OCI-LY7 (cell line): ENCODE data around the gene RFK. TPM values are rescaled to one million over a fixed set of nuclear protein-coding genes. Genes with fewer than 3 reads are reported as not detected.

Source experiments
- BruUV-seq: library from RNA; stranded (reverse); fragments of 400-500 nt; replicated peaks from 2 replicates; lab custom pipeline; 2021; lab: Mats Ljungman, UMichigan
- CTCF ChIA-PET: fragments of 300-600 bp; sonication (Branson Sonifier 250); formaldehyde crosslinking; loops from one replicate; lab custom pipeline; 2022; ENCODE audit warnings: antibody characterized with exemption; ENCODE audit not compliant: unreplicated experiment; lab: Charles Lee
- POLR2A ChIA-PET: fragments of 300-600 bp; sonication (Branson Sonifier 250); formaldehyde crosslinking; loops from one replicate; lab custom pipeline; 2022; ENCODE audit warnings: antibody characterized with exemption; lab: Charles Lee
- DNase-seq: peaks from one replicate; pipeline ENCODE4 v3.0.0-alpha.2; 2015; ENCODE audit warnings: low spot score
- H2AFZ ChIP-seq: fragments of 200-600 bp; sonication (generic), shearing (Covaris generic); 2 replicates; pipeline ENCODE4 v1.6.1; 2014; ENCODE audit warnings: mild to moderate bottlenecking, antibody characterized with exemption, low read length, moderate library complexity
- H3K27ac ChIP-seq: fragments of 200-600 bp; sonication (generic); 2 replicates; pipeline ENCODE4 v1.5.1; 2014; ENCODE audit warnings: mixed run types, low read depth, mild to moderate bottlenecking, moderate library complexity, low read length, inconsistent platforms; ENCODE audit not compliant: poor library complexity, severe bottlenecking
- H3K36me3 ChIP-seq: fragments of 200-600 bp; sonication (generic); 2 replicates; pipeline ENCODE4 v1.6.1; 2014; ENCODE audit warnings: mild to moderate bottlenecking, antibody characterized with exemption, low read length, moderate library complexity, mixed read lengths; ENCODE audit not compliant: insufficient read depth
- H3K4me1 ChIP-seq: fragments of 200-600 bp; sonication (generic); 2 replicates; pipeline ENCODE4 v1.5.1; 2014; ENCODE audit warnings: mild to moderate bottlenecking, low read length; ENCODE audit not compliant: insufficient read depth, poor library complexity, severe bottlenecking
- H3K4me2 ChIP-seq: fragments of 200-600 bp; sonication (generic); 2 replicates; pipeline ENCODE4 v1.6.1; 2014; ENCODE audit warnings: mild to moderate bottlenecking, low read length
- H3K4me3 ChIP-seq: fragments of 200-600 bp; sonication (generic); 2 replicates; pipeline ENCODE4 v1.5.1; 2014; ENCODE audit warnings: mild to moderate bottlenecking, low read depth, low read length; ENCODE audit not compliant: poor library complexity, severe bottlenecking
- H3K79me2 ChIP-seq: fragments of 200-600 bp; sonication (generic); 2 replicates; pipeline ENCODE4 v1.6.1; 2016; ENCODE audit warnings: low read depth, mild to moderate bottlenecking, low read length, moderate library complexity, mixed read lengths; ENCODE audit not compliant: insufficient read depth
- H3K9me2 ChIP-seq: fragments of 200-600 bp; sonication (generic); 2 replicates; pipeline ENCODE4 v1.6.1; 2016; ENCODE audit warnings: mild to moderate bottlenecking, low read length, mixed read lengths; ENCODE audit not compliant: insufficient read depth
- H3K9me3 ChIP-seq: fragments of 200-600 bp; sonication (generic); 2 replicates; pipeline ENCODE4 v1.6.1; 2014; ENCODE audit warnings: mild to moderate bottlenecking, mixed run types, low read length, mixed read lengths
- H4K20me1 ChIP-seq: fragments of 200-600 bp; sonication (generic); 2 replicates; pipeline ENCODE4 v1.6.1; 2014; ENCODE audit warnings: mild to moderate bottlenecking, antibody characterized with exemption, low read length, moderate library complexity, mixed read lengths; ENCODE audit not compliant: insufficient read depth
- EZH2phosphoT487 ChIP-seq: fragments of 200-600 bp; sonication (generic); IDR thresholded peaks from 2 replicates; pipeline ENCODE4 v1.6.1; 2018; ENCODE audit warnings: low read depth, borderline replicate concordance, mild to moderate bottlenecking, mixed run types, antibody characterized with exemption, low read length, moderate library complexity, mixed read lengths
- intact Hi-C: fragments of 100-400 bp; cut with micrococcal nuclease; formaldehyde crosslinking; loops from one replicate; pipeline ENCODE4 v1.10.0; 2022; ENCODE audit not compliant: unreplicated experiment
- total RNA-seq, 2 experiments: library from RNA; depleted of rRNA in 1 of 2; stranded (reverse); fragments of >200 nt in 1 of 2; shearing (Covaris generic) in 1 of 2; gene quantifications; 2 replicates each; pipeline ENCODE4 v1.2.3, GENCODE V29; 2014 to 2022
- TF ChIP-seq, protein P1 (sequence below): fragments of 200-600 bp; sonication (generic); conservative IDR thresholded peaks from 2 replicates; pipeline ENCODE4 v1.5.1; 2014; ENCODE audit warnings: mild to moderate bottlenecking, antibody characterized with exemption, low read length, moderate library complexity, mixed read lengths

RFK gene
- total RNA-seq, 2 experiments from 2014 or later, result 28.7 to 37.8 TPM

DNA sequence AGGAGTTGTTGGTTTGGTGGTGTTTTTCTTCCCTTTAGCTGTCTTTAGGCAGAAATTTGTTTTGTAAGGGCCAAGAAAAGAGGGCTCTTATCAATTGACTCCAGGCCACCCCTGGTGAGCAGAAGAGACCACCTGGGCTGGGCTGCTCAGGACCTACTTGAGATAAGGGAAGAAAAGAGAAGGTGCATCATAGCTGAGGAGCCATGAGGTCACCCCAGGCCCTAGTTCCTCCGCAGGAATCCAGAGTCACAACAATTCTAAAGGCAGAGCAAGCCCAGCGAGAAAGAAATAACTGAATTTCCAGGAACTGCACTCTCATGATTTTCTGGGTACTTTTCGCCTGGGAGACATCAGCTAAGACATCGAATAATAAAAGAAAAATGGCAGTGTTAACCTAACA lies 34.9 kb downstream of the RFK start:
- no peak overlapping the region for H3K27ac ChIP-seq
- no peaks in the 10 kb centered on the region for H4K20me1 ChIP-seq
- H3K9me3 ChIP-seq, result no peaks in the 10 kb centered on the region
- H3K79me2 ChIP-seq, result no peaks in the 10 kb centered on the region
- BruUV-seq, result no TSS peak
- TF ChIP-seq EZH2phosphoT487, result no peak
- TF ChIP-seq, protein P1, sequence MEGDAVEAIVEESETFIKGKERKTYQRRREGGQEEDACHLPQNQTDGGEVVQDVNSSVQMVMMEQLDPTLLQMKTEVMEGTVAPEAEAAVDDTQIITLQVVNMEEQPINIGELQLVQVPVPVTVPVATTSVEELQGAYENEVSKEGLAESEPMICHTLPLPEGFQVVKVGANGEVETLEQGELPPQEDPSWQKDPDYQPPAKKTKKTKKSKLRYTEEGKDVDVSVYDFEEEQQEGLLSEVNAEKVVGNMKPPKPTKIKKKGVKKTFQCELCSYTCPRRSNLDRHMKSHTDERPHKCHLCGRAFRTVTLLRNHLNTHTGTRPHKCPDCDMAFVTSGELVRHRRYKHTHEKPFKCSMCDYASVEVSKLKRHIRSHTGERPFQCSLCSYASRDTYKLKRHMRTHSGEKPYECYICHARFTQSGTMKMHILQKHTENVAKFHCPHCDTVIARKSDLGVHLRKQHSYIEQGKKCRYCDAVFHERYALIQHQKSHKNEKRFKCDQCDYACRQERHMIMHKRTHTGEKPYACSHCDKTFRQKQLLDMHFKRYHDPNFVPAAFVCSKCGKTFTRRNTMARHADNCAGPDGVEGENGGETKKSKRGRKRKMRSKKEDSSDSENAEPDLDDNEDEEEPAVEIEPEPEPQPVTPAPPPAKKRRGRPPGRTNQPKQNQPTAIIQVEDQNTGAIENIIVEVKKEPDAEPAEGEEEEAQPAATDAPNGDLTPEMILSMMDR, result no peak
- CTCF ChIA-PET, result no interaction called here
- no peaks in the 10 kb centered on the region for H3K4me1 ChIP-seq
- H2AFZ ChIP-seq, result no peak overlapping the region
- no peak overlapping the region for H3K4me2 ChIP-seq
- H3K36me3 ChIP-seq, result no peaks in the 10 kb centered on the region
- POLR2A ChIA-PET, result interaction anchor here (0.7 to 3.1 kb wide), 5 partner anchors 10 to 421 kb away, joined by 3 to 20 read pairs (median 3); no protein-coding TSS in a partner anchor
- intact Hi-C loops, result no loop called here
- no peaks in the 10 kb centered on the region for H3K9me2 ChIP-seq
- no peak for DNase-seq
- no peak overlapping the region for H3K4me3 ChIP-seq

DNA sequence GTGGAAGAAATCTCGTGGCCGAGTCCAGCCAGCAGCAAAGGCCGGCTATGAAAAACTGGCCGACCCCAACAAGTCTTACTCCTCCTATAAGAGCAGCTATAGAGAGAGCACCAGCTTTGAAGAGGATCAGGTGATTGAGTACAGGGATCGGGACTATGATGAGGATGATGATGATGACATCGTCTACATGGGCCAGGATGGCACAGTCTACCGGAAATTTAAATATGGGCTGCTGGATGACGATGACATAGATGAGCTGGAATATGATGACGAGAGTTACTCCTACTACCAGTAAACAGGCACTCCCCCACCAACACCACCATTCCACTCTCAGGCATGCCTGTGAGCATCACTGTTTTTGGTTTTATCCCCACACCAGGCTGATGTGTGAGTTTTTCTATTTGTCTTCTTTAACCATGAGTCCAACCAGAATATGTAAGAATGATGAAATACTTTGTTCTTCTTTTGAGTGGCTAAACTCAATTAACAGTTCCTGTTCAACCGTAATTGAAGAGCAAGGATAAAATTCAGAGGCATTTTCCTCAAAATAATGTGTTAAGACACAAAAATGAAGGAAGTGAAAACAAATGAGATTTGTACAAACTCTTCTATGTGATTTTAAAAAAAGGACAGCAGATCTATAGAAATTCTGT lies 35.5 kb downstream of the RFK start:
- DNase-seq, result no peak
- ChIA-PET CTCF (no interaction called here), POLR2A (interaction anchor here (1.1 to 3.1 kb wide), 3 partner anchors 12 to 23 kb away, joined by 3 to 20 read pairs (median 3); no protein-coding TSS in a partner anchor)
- no peaks in the 10 kb centered on the region for H3K9me2 ChIP-seq
- H4K20me1 ChIP-seq, result no peaks in the 10 kb centered on the region
- intact Hi-C loops, result no loop called here
- no peaks in the 10 kb centered on the region for H3K79me2 ChIP-seq
- no peak overlapping the region for H3K4me3 ChIP-seq
- no peaks in the 10 kb centered on the region for H3K9me3 ChIP-seq
- no TSS peak for BruUV-seq
- no peaks in the 10 kb centered on the region for H3K4me1 ChIP-seq
- no peak overlapping the region for H2AFZ ChIP-seq
- H3K4me2 ChIP-seq, result no peak overlapping the region
- TF ChIP-seq EZH2phosphoT487, result no peak
- TF ChIP-seq, protein P1, result no peak
- no peaks in the 10 kb centered on the region for H3K36me3 ChIP-seq
- H3K27ac ChIP-seq, result no peak overlapping the region

DNA sequence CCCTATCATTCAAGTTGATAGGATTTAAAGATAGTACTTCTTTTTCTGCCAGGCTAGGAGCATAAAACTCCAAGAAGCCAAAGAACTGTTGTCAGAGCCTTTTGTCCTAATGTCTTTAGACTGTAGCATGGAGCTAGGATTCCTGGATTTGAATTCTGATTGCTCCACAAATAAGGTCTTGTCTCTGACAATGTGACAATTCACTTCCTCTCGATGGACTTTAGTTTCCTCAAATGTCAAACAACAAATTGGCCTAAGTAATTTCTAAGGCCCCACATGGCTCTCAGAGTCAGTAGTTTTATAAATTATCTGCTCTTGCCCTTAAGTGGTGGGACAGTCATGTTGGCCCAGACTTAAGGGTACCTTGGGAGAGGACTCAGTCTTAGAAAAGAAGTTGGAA lies 36.7 kb downstream of the RFK start:
- Histone ChIP-seq H2AFZ (no peak overlapping the region), H3K9me3 (no peaks in the 10 kb centered on the region), H4K20me1 (no peaks in the 10 kb centered on the region), H3K4me1 (no peaks in the 10 kb centered on the region), H3K4me2 (no peak overlapping the region), H3K27ac (no peak overlapping the region), H3K4me3 (no peak overlapping the region), H3K36me3 (no peaks in the 10 kb centered on the region), H3K79me2 (no peaks in the 10 kb centered on the region), H3K9me2 (no peaks in the 10 kb centered on the region)
- TF ChIP-seq EZH2phosphoT487, result no peak
- TF ChIP-seq, protein P1, result no peak
- intact Hi-C loops, result no loop called here
- no peak for DNase-seq
- CTCF ChIA-PET, result no interaction called here
- POLR2A ChIA-PET, result no interaction called here
- no TSS peak for BruUV-seq
